Measurements from ENCODE around the gene PI4KB. TPM values are rescaled to one million over a fixed set of nuclear protein-coding genes. Genes with fewer than 3 reads are reported as not detected.

PI4KB gene
- polyA plus RNA-seq, 1 donor (not counting 4 experiments of a cell fraction or from before 2014, with no cell fraction given): 40.9 TPM

DNA sequence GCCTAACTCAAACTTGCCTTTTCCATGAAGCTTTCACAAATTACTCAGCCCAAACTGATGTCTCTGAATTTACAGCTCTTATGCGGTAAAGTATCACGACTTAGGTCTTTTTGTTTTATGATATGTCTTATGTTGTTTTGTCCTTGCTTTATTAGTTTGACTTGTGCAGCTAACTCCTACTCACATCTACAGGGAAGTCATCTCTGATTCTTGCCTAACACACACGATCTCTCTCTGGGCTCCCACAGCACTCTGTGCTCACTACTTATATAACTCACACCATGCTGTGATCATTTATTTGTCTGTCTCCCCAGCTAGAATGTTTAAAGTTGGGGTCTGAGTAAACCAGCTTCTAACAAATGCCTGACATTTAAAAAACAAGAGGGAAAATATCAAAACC lies 9.3 kb upstream of the PI4KB start:
- no peak for FAIRE-seq
- H3K4me3 ChIP-seq (ENCODE audit: control insufficient read depth in 2 of 3, extremely low read depth in 1 of 3, insufficient read depth in 2 of 3, low read depth in 1 of 3, low read length in 3 of 3): no peak overlapping the region
- TF ChIP-seq, protein P1, sequence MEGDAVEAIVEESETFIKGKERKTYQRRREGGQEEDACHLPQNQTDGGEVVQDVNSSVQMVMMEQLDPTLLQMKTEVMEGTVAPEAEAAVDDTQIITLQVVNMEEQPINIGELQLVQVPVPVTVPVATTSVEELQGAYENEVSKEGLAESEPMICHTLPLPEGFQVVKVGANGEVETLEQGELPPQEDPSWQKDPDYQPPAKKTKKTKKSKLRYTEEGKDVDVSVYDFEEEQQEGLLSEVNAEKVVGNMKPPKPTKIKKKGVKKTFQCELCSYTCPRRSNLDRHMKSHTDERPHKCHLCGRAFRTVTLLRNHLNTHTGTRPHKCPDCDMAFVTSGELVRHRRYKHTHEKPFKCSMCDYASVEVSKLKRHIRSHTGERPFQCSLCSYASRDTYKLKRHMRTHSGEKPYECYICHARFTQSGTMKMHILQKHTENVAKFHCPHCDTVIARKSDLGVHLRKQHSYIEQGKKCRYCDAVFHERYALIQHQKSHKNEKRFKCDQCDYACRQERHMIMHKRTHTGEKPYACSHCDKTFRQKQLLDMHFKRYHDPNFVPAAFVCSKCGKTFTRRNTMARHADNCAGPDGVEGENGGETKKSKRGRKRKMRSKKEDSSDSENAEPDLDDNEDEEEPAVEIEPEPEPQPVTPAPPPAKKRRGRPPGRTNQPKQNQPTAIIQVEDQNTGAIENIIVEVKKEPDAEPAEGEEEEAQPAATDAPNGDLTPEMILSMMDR (optimal IDR thresholded peaks at IDR 0.05 in 1 of 3, IDR thresholded peaks at IDR 0.05 in 1 of 3, conservative IDR thresholded peaks at IDR 0.05 in 1 of 3; ENCODE audit: extremely low read depth in 1 of 3, insufficient read depth in 2 of 3, low read length in 3 of 3): no peak
- no peak for TF ChIP-seq EZH2 (IDR thresholded peaks at IDR 0.05; ENCODE audit: low read length)
- H3K36me3 ChIP-seq (ENCODE audit: control insufficient read depth in 2 of 2, extremely low read depth in 1 of 2, insufficient read depth in 2 of 2, low read length in 2 of 2): no peaks in the 10 kb centered on the region
- DNase-seq (ENCODE audit: low read depth, low spot score): no peak
- no peak overlapping the region for H2AFZ ChIP-seq (ENCODE audit: control insufficient read depth, low read length)
- dilution Hi-C loops (cut with MboI; ENCODE audit: extremely low pct_ligation_motif_present, low sequenced_read_pairs): no loop called here
- H3K9me1 ChIP-seq (ENCODE audit: control insufficient read depth, extremely low read depth, insufficient read depth, low read length): no peaks in the 10 kb centered on the region
- H3K79me2 ChIP-seq (ENCODE audit: control insufficient read depth, insufficient read depth, low read length): no peaks in the 10 kb centered on the region
- no peak overlapping the region for H3K27ac ChIP-seq (ENCODE audit: control insufficient read depth, insufficient read depth, low read length)
- no peaks in the 10 kb centered on the region for H3K27me3 ChIP-seq (ENCODE audit: control insufficient read depth, extremely low read depth, insufficient read depth, low read length)
- H3K9ac ChIP-seq (ENCODE audit: control insufficient read depth, extremely low read depth, insufficient read depth, low read length): no peak overlapping the region
- H3K4me2 ChIP-seq (ENCODE audit: control insufficient read depth, extremely low read depth, insufficient read depth, low read depth, low read length): no peak overlapping the region
- no peaks in the 10 kb centered on the region for H3K4me1 ChIP-seq (ENCODE audit: control insufficient read depth, extremely low read depth, insufficient read depth, low read length)
- no peaks in the 10 kb centered on the region for H3K9me3 ChIP-seq (ENCODE audit: control insufficient read depth, low read depth, low read length)
- H4K20me1 ChIP-seq (ENCODE audit: control insufficient read depth, extremely low read depth, insufficient read depth, low read length): no peaks in the 10 kb centered on the region

DNA sequence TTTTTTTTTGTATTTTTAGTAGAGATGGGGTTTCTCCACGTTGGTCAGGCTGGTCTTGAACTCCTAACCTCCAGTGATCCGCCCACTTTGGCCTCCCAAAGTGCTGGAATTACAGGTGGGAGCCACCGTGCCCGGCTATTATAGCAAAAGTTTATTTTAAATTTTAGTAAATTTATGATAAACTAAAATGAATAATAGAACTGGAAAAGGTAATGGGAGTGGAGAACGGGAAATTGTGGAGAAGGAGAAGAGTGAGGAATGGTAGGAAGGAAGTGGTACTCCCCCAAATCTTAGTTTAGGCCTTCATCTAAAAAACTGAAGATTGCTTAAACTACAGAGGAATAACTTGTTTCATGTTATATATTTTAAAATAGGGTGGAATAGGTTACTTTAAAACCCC lies 7.6 kb upstream of the PI4KB start:
- H3K9ac ChIP-seq (ENCODE audit: control insufficient read depth, extremely low read depth, insufficient read depth, low read length): no peak overlapping the region
- no peaks in the 10 kb centered on the region for H3K79me2 ChIP-seq (ENCODE audit: control insufficient read depth, insufficient read depth, low read length)
- H3K36me3 ChIP-seq (ENCODE audit: control insufficient read depth in 2 of 2, extremely low read depth in 1 of 2, insufficient read depth in 2 of 2, low read length in 2 of 2): no peaks in the 10 kb centered on the region
- no peaks in the 10 kb centered on the region for H3K27me3 ChIP-seq (ENCODE audit: control insufficient read depth, extremely low read depth, insufficient read depth, low read length)
- H2AFZ ChIP-seq (ENCODE audit: control insufficient read depth, low read length): no peak overlapping the region
- FAIRE-seq (no peak), DNase-seq (ENCODE audit: low read depth, low spot score) (no peak)
- no peak overlapping the region for H3K4me2 ChIP-seq (ENCODE audit: control insufficient read depth, extremely low read depth, insufficient read depth, low read depth, low read length)
- no peaks in the 10 kb centered on the region for H3K4me1 ChIP-seq (ENCODE audit: control insufficient read depth, extremely low read depth, insufficient read depth, low read length)
- H3K4me3 ChIP-seq (ENCODE audit: control insufficient read depth in 2 of 3, extremely low read depth in 1 of 3, insufficient read depth in 2 of 3, low read depth in 1 of 3, low read length in 3 of 3): no peak overlapping the region
- no peak overlapping the region for H3K27ac ChIP-seq (ENCODE audit: control insufficient read depth, insufficient read depth, low read length)
- H3K9me3 ChIP-seq (ENCODE audit: control insufficient read depth, low read depth, low read length): no peaks in the 10 kb centered on the region
- dilution Hi-C loops (cut with MboI; ENCODE audit: extremely low pct_ligation_motif_present, low sequenced_read_pairs): no loop called here
- TF ChIP-seq, protein P1 (optimal IDR thresholded peaks at IDR 0.05 in 1 of 3, IDR thresholded peaks at IDR 0.05 in 1 of 3, conservative IDR thresholded peaks at IDR 0.05 in 1 of 3; ENCODE audit: extremely low read depth in 1 of 3, insufficient read depth in 2 of 3, low read length in 3 of 3): no peak
- TF ChIP-seq EZH2 (IDR thresholded peaks at IDR 0.05; ENCODE audit: low read length): no peak
- no peaks in the 10 kb centered on the region for H4K20me1 ChIP-seq (ENCODE audit: control insufficient read depth, extremely low read depth, insufficient read depth, low read length)
- no peaks in the 10 kb centered on the region for H3K9me1 ChIP-seq (ENCODE audit: control insufficient read depth, extremely low read depth, insufficient read depth, low read length)

Data from keratinocyte (primary cell).